OCI-LY1 (cell line): ENCODE measurements around the gene GPR62.

Experiments
- CTCF ChIP-seq: fragments of 200-600 bp; sonication (generic), shearing (Covaris generic); IDR thresholded peaks from 2 replicates; pipeline ENCODE4 v1.5.1; 2017; ENCODE audit warnings: mild to moderate bottlenecking, antibody characterized with exemption, low read length, moderate library complexity, mixed read lengths
- EZH2 ChIP-seq: fragments of 200-600 bp; sonication (generic), shearing (Covaris generic); IDR thresholded peaks from 2 replicates; pipeline ENCODE4 v1.8.0; 2017; ENCODE audit warnings: borderline replicate concordance, mixed run types, mild to moderate bottlenecking, antibody characterized with exemption, low read length, moderate library complexity, mixed read lengths

- TF ChIP-seq CTCF (peak; percentile 98), EZH2 (no peak)
Measured at GRCh38 chr3:51941798-51942602, 13.2 kb upstream of the GPR62 start, which contains the start of the genes PARP3 and RRP9.
